NCI-H2227 (cell line): ENCODE data around the gene PREX1.

Experiments
- DNase-seq: peaks from one replicate; lab custom pipeline; 2025; ENCODE audit not compliant: unreplicated experiment; lab: John Stamatoyannopoulos, UW

The PREX1 gene

DNA sequence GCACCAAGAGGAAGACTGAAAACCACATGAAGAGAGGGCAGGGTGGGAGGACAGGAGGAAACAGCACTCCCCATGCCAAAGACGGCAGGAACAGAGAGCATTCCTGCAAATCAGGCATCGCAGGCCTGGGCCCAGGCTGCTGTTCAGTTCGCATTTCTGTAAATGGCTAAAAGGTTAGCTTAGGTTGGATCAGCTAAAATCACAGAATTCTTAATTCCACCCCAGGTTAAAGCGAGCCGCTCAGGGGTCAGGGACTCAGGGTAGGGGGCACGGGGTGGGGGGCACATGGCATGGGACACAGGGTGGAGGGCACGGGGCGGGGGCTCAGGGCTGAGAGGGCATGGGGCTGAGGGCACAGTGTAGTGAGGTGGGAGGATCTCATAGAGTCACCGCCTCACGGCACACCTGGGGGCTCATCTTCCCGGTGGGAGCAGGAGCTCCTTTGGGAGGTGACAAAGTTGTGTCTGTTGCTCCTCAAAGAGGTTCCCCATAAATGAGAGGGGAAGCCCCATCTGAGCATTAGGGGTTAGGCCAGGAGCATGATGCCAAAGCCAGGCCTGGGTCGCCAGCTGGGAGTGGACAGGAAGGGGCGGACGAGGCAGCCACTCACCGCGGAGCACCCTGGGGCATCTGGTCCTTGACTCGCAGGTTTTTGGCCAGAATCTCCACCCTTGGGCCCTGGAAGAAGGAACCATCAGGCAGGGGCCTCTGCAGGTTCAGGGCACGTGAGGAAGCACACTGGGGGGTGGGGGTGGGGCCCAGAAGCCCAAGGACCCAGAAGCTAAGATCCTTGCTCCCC lies 200.7 kb downstream of the PREX1 start:
- DNase-seq = no peak

DNA sequence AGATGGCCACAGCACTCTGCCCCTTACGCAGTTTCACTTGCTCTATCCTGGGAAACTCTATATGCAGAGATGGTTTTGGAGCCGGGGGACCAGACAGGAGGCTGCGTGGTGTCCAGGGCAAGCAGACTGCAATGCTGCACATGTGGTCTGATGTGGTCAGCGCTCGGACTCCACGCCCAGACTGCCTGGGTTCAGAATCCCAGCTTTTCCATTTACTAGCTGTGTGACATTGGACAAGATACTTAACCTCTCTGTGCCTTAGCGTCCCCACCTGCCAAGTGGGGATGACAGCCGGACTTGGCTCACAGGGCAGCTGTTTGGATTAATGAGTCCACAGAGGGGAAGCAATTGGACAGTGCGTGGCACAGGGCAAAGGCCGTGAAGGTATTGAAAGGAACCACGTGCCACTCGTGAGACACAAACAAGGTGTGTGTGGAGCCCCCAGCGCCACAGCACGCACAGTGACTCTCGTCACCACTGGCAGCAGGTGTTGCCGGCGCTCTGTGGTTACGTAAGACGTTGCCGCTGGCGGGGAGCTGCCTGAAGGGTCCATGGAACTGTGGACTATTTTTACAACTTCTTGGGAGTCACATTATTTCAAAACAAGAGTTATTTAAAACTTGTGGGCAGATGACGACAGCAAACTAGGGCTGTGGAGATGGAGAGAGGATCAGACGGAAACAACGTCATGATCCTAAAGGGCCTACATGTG lies 201.4 kb downstream of the PREX1 start:
- no peak for DNase-seq

DNA sequence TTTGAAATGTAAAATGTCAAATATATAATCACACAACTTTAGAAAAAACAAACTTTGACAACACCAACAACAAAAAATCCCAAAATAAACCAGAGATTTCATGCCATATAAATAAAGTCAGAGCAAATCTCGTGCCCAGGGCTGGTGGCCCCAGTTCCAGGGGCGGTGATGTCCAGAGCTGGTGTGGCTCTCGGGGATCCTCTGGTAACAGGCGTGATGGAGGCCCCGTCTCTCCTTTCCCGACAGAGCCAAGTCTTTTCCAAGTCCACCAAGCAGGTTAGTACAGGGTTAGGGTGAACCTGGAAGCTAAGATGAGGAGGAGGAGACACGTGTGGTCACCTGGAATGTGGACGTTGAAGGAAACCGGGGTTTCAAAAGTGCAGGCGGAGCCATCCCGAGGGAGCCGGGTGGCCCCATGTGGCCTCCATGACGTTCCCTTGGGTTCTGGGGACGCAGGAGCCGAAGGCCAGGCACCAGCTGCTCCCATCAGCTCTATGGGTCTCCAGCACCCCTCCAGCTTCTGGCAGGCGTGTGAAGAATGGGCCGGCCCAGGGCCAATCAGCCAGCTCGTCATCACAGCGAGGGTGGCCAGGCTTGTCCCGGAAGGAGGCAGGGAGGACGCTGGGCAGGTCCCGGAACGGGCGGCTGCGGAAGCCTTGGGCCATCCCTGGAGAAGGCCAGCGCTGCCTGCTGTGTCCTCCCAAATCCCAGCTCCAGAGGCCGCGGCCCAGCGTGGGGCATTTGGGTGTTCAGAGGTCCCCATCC lies 202.5 kb downstream of the PREX1 start:
- no peak for DNase-seq

DNA sequence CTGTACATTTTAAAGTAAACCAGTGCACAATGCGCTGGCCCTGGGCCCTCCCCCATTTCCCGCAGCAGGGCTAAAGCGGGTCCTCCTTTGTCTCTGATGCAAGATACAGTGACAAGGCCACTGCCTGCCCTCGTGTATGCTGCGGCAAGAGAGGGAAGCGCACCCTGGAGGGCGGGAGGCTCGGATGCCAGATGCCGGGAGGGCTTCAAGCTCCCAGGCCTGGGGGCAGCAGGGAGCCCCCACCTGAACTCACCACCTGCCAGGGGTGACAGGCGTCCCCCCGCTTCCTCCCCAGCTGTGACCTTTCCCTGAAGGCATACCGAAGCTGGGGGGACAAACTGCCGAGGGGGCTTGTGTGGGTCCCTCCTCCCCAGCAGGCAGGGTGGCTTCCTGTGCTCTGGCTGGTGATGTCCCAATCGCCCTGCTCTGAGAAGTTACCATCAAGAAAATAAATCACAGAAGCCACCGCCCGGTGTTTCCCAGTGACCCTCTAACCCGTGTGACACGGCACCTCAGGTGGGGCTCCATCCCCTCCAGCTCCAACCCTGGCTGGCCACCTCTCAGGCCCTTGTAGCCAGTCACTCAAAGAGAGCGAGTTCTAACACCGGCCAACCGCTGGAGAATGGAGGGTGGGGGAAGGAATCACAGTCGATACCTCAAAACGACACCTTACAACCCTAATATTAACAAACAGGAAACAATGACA lies 203.3 kb downstream of the PREX1 start:
- DNase-seq = no peak

DNA sequence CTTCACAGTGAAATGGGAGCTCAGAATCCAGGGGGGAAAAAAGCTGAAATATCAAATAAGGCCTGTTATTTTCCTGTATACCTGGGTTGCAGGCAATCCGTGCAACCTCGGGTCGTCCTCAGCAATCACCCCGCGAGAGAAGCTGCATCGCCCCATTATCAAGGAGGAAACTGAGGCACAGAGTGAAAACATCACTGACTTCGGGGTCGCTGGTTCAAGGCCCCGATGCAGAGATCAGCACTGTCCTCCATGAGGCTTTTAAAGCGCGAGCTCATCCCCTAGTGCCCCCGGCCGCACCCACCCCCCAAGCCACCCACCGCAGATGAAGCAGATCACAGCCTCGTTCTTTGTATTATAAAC lies 203.9 kb downstream of the PREX1 start:
- no peak for DNase-seq

DNA sequence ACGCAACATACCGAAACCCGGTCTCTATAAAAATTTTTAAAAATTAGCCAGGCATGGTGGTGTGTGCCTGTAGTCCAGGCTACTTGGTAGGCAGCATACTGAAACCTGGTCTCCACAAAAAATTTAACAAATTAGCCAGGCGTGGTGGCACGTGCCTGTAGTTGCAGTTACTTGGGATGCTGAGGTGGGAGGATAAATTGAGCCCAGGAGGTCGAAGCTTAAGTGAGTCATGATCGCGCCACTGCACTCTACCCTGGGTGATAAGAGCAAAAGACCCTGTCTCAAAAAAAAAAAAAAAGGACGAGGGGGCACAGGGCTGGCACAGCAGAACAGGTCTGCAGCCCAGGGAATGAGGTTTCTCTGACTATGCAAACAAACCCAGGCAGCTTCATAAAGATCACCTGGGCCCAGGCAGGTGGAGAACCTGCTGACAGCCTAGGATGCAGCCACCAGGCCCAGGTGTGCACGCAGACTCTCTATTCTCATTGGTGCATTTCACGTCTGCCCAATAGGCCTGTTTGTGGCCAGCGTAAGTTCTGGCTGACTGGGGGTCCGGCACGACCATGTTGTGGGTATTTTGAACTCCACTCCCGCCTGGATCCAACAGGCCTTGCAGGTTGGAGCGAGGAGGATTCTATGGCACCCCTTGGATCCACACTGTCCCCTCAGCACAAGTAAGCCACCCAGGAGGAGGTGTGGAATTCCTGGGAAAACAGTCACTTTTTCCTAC lies 204.5 kb downstream of the PREX1 start:
- DNase-seq = no peak

DNA sequence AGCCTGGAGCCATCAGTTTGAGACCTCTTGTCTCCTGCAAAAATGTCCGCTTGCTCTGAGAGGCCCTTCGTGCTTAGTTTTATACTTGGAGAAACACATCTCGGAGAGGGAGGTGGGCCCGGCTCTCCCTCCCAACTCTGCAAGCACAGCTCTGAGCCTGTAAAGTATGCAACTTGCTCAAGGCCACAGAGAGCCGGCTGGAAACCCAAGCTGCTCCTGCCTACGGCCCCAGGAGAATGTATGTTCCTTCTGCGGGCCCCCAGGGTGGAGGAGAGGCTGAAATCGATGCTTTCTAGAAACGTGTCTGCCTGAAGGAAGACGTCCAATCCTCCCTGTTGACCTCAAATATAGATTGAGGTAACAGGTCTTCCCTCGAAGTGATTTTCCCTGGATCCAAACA lies 205.4 kb downstream of the PREX1 start:
- DNase-seq = no peak

DNA sequence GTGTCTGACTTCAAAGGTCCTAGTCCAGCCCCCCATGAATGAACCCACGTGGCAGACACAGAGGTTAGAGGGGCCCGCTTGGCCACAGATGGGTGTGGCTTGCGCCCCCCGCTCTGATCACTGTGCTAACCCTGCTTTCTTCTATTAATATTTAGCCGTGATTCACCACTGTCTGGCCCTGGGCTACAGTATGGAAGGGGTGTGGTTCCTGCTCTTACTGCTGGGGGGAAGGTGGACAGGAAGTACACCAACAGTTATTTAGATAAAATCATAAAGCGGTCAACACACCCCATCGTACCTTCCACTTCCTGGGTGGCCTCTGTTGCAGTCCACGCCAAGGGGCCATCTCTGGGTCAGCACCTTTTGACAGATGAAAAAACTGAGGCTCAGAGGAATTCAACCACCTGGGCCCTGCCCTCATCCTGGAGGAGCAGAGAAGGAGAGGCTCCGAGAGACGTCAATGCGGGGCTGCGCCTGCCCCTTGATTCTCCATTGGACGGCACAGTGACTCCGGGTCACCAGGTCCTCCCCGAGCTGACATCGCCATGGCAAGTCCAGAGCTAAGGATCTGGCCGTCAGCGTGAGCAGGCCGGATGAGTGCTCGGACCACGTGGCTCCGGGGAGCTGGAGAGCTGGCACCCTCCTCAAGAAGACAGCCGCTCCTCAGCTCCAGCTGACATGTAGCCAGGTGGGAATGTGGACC lies 206.3 kb downstream of the PREX1 start:
- DNase-seq = no peak

DNA sequence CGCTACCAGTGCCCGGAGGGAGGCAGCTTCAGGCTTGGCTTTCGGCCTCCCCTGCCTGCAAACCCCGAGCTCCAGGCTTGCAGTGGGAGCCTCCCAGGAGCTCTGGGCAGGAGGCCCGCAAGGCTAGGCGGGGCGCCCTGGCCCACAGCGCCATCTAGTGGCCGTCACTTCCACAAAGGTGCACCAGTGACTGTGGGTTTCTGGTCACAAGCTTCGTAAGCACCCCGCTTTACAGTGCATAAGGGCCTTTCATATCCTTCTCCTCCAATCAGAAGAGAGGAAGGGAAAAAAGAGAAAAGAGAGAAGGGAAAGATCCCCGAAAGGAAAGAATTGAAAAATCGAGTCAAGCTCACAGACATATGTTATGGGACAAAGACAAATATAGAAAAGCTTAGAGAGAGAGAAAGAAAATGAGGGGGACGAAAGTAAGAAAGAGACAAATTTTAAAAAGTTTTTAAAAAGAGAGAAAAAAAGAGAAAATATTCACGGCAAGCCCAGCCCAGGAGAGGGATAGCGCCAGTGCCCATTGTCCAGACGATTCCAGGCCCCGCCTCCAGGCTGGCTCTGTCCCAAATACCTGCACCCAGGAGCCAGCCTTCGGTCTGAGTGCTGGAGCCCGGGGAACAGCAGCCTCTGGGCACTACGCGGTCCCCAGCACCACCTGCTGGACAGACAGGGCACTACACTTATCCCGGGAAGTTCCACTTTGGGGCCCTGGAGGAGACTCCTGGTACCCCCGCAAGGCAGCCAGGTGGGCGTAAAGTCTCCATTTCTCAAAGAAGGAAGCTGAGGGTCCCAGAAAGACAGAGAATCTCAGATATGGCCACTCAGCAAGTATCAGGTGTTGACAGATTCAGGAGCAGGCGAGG lies 207.1 kb downstream of the PREX1 start:
- DNase-seq = peak; percentile 87

DNA sequence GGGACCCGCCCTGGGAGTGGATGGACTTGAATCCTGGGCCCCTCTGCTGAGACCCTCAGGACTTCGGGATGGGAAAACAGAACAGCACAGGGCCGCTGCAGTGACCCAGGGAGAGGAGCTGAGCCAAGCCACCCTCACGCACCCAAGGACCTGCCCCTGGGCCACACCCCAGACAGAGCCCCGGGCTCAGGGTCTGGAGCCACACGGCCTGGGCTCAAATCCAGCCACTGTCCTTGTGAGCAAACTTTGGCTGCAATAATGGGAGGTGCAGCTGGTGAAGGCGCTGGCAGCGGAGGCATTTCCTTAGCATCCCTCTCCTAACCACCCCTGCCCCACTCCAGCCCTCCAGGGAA lies 207.7 kb downstream of the PREX1 start:
- DNase-seq = no peak

DNA sequence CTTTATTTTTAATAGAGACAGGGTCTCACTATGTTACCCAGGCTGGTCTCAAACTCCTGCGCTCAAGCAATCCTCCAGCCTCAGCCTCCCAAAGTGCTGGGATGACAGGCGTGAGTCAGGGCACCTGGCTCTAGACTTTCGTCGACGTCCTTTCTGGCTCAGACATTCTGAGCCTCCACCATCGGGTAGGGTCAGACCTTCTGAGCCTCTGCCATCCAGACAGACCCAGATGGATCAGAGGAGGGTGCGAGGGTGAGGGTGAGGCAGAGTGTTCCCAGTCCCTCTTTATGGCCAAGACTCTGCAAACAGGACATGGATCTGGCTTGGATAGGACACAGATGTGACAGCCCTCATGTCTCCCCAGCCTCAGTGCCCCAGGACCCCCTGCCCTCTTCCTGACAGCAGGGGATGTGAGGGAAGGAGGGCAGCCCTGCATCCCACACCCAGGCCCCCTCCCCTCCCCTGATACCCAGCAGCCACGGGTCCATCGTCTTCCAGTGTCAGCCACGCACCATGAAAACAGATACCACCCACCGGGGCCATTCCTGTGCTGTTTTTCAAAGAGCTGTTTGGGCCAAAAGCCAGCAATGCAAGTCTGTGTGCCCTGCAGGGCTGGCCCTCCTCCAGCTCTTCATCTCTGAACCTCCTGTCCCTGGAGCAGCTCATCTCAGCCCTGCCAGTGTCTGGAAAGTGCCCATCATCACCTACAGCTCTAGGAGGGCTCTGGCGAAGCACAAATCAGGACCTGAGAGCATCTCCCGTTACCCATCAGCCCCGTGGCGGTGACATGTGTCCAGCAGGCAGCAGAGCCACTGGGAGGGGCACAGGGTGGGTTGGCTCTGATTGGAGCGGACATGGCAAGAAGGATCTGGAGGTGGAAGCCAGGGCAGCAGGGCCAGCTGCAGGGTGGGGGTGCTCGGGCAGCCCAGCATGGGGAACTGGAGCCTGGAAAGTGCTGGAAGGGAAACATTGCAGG lies 208.4 kb downstream of the PREX1 start:
- no peak for DNase-seq

DNA sequence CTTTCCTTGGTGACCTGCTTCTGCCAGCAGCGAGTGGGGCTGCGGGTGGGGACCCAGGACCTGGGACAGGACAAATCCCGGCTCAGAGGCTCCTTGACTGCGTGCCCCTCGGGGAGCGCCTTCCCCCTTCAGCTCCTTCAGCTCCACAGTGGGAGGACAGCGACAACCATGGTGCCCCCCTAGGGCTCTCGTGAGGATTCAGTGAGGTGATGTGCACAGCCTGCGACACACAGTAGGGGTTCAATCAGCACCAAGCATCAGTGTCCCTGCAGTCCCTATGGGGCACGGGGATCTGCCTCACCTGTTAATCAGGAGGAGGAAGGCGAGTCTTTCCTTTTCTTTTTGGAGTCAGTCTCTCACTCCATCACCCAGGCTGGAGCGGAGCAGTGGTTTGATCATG lies 209.2 kb downstream of the PREX1 start:
- no peak for DNase-seq

DNA sequence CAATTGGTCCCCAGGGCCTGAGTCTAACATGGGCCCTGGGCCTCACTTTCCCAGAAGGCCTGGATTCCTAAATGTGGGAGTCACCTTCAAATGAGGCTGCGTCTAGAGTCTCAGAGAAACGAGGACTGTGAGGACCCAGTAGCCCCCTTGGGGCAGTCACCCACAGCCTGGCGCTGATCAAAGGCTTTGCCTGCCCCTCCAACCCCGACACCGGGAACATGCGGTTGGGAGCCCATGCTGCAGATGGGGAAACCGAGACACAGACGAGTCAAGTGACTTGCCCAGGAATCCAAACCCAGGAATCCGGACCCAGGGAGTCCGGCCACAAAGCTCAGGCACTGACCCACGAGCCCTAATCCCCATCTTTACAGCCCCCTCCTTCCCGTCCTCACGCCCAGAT lies 209.7 kb downstream of the PREX1 start:
- DNase-seq = no peak

DNA sequence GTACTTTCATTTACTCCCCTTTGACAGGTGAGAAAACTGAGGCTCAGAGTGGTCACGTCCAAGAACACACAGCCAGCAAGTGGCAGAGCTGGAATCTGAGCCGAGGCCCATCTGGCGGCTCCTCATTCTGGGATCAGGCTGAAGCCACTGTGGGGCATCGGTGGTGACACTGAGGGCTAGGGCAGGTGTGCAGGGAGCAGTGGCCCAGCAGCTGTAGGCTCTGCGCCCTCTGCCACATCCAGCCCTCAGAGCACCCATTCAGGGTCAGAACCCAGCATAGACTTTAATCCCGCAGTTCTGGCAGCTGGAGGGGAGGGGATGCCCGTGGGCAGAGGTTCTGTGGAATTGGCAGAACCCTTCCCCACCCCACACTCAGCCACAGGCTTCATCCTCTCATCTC lies 210.3 kb downstream of the PREX1 start:
- no peak for DNase-seq

DNA sequence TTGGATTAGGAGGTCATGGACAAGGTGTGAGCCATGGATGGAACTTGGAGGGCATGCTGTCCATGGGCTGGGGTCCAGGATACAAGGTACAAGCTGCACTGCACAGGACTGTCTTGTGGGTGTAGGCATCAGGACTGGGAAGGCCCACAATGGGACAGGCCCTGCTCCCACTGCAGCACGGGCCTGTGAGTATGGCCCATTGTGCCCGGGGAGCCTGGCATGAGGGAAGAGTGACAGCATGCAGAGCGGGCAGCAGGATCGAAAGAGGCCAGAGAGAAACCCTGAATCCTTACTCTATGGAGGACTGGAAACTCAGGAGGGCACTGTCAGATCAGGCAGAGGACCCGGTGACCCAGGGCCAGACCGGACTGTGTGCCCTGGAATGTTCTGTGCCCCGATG lies 211.3 kb downstream of the PREX1 start:
- no peak for DNase-seq

DNA sequence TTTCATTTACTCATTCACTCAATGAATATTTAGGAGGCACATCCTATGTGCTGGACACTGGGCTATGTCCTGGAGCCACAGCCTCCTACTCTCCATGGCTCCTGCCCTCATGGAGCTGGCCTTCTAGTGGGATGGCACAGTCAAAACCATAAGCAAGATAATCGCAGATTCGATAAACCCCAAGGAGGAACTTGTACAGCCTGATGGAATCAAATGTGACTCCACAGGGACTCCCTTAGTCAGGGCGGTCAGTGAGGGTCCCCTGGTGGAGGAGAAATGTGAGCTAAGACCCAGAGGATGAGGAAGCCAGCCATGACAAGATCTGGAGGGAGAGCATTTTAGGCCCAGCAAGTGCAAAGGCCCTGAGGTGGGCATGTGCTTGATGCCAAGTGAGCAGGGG lies 211.9 kb downstream of the PREX1 start:
- no peak for DNase-seq

DNA sequence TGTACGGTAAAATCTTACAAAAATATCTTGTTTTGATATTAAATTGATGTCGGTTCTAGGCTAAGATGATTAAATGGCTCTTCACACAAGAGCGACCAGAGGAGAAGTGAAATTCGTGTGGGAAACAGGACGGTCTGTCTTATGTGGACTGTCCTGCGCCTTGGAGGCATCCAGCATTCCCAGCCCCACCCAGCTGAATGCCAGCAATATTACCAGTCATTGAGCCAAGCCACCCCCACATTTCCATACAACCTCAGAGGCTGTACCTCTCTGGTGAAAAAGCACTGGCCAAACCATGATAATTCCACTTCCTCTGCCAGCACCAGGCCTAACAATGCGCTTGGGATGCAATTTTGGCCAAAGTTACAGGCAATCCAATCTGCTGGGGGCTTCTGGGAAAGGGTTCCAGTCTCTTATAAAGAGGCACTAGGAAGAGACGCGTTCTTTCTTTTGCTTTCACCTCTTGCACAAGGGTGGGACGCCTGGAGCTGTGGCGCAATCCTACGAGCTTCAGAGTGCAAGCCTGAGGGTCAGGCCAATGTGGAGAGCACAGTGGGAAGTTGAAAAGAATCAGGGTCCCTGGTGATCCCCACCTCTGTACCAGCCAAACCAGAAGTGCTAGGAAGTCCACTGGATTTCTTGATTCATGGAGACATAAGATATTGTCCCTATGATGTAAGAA lies 213.1 kb downstream of the PREX1 start:
- DNase-seq = no peak

DNA sequence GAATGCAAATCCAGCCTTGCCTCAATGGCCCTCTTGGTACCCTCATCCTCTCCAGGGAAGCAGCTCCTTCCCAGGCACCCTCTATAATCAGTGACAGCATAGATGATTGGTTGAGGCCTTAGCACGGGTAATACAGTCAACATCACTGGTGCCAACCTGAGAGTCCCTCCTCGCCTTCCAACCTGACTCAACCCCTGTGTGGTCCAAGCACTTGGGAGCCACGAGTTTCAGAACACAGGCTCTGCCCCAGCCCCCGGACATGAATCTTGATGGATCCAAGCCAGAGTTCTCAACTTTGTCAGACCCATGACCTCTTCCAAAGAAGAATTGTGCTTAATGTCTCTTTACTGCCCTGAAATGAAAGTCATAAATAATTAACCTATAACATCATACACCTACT lies 213.9 kb downstream of the PREX1 start:
- DNase-seq = no peak
